Bronchial epithelial cell (primary cell): Measurements from ENCODE around the gene SWT1. TPM values are rescaled to one million over a fixed set of nuclear protein-coding genes. Genes with fewer than 3 reads are reported as not detected.

Experiments used
- DNase-seq: peaks from one replicate; pipeline ENCODE4 v3.0.0-alpha.2; 2010; ENCODE audit warnings: low read depth
- FAIRE-seq: peaks from 2 replicates; lab custom pipeline; 2011; peaks lifted over from hg19 to GRCh38; lab: Jason Lieb, UNC
- H3K27me3 ChIP-seq: 2 replicates; pipeline ENCODE4 v1.5.1; 2011; ENCODE audit warnings: low read length; ENCODE audit not compliant: control insufficient read depth, insufficient read depth
- H3K36me3 ChIP-seq: 2 replicates; pipeline ENCODE4 v1.5.1; 2011; ENCODE audit warnings: low read length; ENCODE audit not compliant: control insufficient read depth, insufficient read depth
- H3K4me3 ChIP-seq: 2 replicates; pipeline ENCODE4 v1.5.1; 2011; ENCODE audit warnings: mild to moderate bottlenecking, low read depth, low read length, control low read depth
- CTCF ChIP-seq: IDR thresholded peaks from 2 replicates; pipeline ENCODE4 v1.5.1; 2011; ENCODE audit warnings: mild to moderate bottlenecking, moderate library complexity, low read length, control low read depth, inconsistent platforms; ENCODE audit not compliant: insufficient read depth, severe bottlenecking
- total RNA-seq: library from RNA; depleted of rRNA; stranded (reverse); fragments of >200 nt; gene quantifications from 2 replicates; pipeline ENCODE4 v1.2.1, GENCODE V29; 2014

The SWT1 gene
- total RNA-seq, 1 donor from 2014 or later = 2.9 TPM

GRCh38 chr1:185305419-185305818, 148.5 kb downstream of the SWT1 start:
- TF ChIP-seq CTCF = no peak

GRCh38 chr1:185308126-185308525, 151.2 kb downstream of the SWT1 start:
- Histone ChIP-seq H3K4me3 (no peak overlapping the region), H3K36me3 (peaks cover 13% of the 10 kb centered on the region), H3K27me3 (no peaks in the 10 kb centered on the region)
- no peak for TF ChIP-seq CTCF
- no peak for DNase-seq
- no peak for FAIRE-seq

More at GRCh38 chr1:185305419-185305818, 148.5 kb downstream of the SWT1 start:
- Histone ChIP-seq H3K4me3 (no peak overlapping the region), H3K27me3 (no peaks in the 10 kb centered on the region), H3K36me3 (peaks cover 21% of the 10 kb centered on the region)
- FAIRE-seq = no peak
- DNase-seq = no peak

DNA sequence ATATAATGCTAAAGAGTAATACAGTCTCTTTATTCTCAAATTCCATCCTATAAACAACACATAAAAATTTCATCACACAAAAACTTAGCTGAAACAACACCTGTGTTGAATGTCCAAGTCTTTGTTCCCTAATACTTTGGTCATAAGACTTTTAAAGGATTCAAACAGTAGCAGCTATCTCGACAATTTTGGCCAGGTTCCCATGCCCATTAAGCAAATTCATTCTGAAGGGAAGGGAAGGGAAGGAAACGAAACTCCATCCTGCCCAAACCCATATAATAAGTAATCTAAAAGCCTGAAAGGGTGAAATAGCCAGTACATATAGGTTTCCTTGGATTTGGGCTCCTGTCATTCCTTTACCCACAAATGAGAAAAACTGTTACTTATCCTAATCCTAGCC, 152.6 kb downstream of the SWT1 start:
- DNase-seq = no peak
- no peak for TF ChIP-seq CTCF
- no peak for FAIRE-seq
- H3K27me3 ChIP-seq = no peaks in the 10 kb centered on the region
- no peak overlapping the region for H3K4me3 ChIP-seq
- peaks cover 11% of the 10 kb centered on the region for H3K36me3 ChIP-seq

GRCh38 chr1:185311589-185312225, 154.7 kb downstream of the SWT1 start:
- peaks cover 9% of the 10 kb centered on the region for H3K36me3 ChIP-seq
- FAIRE-seq = no peak
- no peak for DNase-seq
- no peak for TF ChIP-seq CTCF
- no peak overlapping the region for H3K4me3 ChIP-seq
- H3K27me3 ChIP-seq = no peaks in the 10 kb centered on the region

GRCh38 chr1:185312361-185313138, 155.6 kb downstream of the SWT1 start:
- no peak overlapping the region for H3K4me3 ChIP-seq
- DNase-seq (no peak), FAIRE-seq (no peak)
- H3K36me3 ChIP-seq = peaks cover 9% of the 10 kb centered on the region
- H3K27me3 ChIP-seq = no peaks in the 10 kb centered on the region
- no peak for TF ChIP-seq CTCF
